Measurements from ENCODE around the gene PTPN12.

- peak in 5 of 7 experiments; percentile 9 to 71 (median 29) for TF ChIP-seq CTCF (IDR thresholded peaks at IDR 0.05)
- TF ChIP-seq POLR2A (IDR thresholded peaks at IDR 0.05): no peak
Measured at GRCh38 chr7:77657427-77658224, 120.5 kb downstream of the PTPN12 start.

Data from stomach (tissue), 4 donors.